GM21423 (cell line): ENCODE data around the gene RGL2.
"Not testable (repeated sequence)": the region's sequence is repeated elsewhere in the genome, so short reads cannot be mapped to it uniquely, and the experiment has no call there.

ENCODE experiments used
- ATAC-seq: cut with Tn5 transposase; IDR thresholded peaks from one replicate; pipeline ENCODE4 v1.9.1; 2021; ENCODE audit warnings: mild to moderate bottlenecking, moderate library complexity; ENCODE audit not compliant: unreplicated experiment

RGL2 gene

GRCh38 chr6:33273924-33274902, 24.5 kb downstream of the RGL2 start:
- ATAC-seq, result no peak

- ATAC-seq, result no peak
These were observed 25.4 kb downstream of the RGL2 start for GRCh38 chr6:33273129-33273923.

- no peak for ATAC-seq
These were observed 26.2 kb downstream of the RGL2 start for GRCh38 chr6:33272275-33273128.

- ATAC-seq, result peak; percentile 78
These were observed 27.1 kb downstream of the RGL2 start, which contains the start of the genes RPS18 and VPS52 for GRCh38 chr6:33271468-33272274. TSS of gene RPS18 (plus strand) at chr6:33272075. CDS start at chr6:33272120, 45 bp downstream. TSS of gene VPS52 (minus strand) at chr6:33271876. CDS start at chr6:33271675, 201 bp downstream.

DNA sequence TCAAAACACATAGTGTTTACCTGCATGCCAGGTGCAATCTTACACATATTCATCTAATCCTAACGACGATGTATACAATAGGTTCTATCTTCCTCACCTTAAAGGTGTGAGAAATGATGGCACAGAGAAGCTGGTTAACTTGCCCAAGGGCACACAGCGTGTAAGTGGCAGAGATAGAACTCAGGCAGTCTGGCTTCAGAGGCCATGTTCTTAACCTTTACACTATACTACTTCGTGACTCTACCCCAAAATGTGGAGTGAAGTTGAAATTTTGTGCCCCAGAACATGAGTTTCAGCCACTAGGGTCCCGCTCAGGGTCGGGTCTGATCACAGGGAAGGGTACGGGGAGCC, 27.6 kb downstream of the RGL2 start:
- no peak for ATAC-seq

- no peak for ATAC-seq
These were observed 34.7 kb downstream of the RGL2 start for GRCh38 chr6:33264015-33264414.

DNA sequence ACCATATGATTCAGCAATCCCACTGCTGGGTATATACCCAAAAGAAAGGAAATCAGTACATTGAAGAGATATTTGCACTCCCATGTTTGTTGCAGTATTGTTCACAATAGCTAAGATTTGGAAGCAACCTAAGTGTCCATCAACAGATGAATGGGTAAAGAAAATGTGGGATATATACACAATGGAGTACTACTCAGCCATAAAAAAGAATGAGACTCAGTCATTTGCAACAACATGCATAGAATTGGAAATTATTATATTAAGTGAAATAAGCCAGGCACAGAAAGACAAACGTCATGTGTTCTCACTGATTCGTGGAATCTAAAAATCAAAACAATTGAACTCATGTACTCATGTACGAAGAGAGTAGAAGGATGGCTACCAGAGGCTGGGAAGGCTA, 36.3 kb downstream of the RGL2 start:
- not testable (repeated sequence) for ATAC-seq

DNA sequence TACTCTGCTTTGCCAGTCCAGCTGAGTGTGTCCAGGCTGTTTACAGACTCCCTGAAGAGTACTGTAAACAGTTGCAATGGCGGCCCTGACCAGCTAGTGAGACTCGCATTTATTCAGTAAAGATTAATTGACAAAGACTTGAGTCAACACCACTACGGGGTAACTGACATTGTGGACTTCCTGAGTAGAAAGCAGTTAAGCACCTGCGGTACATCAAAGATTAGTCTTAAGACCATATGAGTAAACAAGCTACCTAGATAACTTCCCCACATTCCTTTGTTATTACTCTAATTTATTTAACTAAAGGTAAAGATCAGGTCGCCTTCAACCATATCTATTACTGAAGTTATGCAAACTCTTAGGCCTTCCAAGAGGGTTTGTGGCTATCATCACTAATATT, 39.7 kb downstream of the RGL2 start:
- no peak for ATAC-seq

DNA sequence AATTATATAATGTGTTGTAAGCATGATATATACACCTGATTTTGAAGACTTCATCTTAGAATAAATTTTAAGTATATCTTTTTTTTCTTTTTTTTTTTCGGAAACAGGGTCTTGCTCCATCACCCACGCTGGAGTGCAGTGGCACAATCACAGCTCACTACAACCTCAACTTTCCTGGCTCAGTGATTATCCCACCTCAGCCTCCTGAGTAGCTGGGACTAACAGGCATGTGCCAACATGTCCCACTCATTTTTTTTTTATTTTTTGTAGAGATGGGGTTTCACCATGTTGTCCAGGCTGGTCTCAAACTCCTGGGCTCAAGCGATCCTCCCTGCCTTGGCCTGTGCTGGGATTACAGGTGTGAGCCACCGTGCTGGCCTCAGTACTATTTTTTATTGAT, 44.2 kb downstream of the RGL2 start:
- ATAC-seq, result no peak

GRCh38 chr6:33252759-33253158, 46.0 kb downstream of the RGL2 start:
- ATAC-seq, result no peak

GRCh38 chr6:33251395-33252012, 47.2 kb downstream of the RGL2 start:
- no peak for ATAC-seq

DNA sequence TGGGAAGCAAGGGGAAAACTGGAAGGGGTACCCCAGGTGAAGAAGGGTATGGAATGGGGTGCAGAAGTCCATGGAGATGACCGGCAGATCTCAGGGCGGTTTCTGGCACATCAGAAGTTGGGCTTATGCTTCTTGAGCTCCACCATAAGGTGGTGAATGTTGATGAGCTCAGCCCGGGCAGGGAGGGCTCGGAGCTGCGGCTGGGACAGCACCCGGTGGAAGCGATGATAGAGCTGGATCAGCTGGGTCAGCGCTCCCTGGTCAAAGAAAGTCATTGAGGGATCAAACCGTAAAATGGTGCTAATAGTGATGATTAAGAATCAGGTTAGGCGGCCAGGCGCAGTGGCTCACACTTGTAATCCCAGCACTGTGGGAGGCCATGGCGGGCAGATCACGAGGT, 48.0 kb downstream of the RGL2 start:
- no peak for ATAC-seq

GRCh38 chr6:33249732-33250630, 48.8 kb downstream of the RGL2 start:
- ATAC-seq, result no peak

DNA sequence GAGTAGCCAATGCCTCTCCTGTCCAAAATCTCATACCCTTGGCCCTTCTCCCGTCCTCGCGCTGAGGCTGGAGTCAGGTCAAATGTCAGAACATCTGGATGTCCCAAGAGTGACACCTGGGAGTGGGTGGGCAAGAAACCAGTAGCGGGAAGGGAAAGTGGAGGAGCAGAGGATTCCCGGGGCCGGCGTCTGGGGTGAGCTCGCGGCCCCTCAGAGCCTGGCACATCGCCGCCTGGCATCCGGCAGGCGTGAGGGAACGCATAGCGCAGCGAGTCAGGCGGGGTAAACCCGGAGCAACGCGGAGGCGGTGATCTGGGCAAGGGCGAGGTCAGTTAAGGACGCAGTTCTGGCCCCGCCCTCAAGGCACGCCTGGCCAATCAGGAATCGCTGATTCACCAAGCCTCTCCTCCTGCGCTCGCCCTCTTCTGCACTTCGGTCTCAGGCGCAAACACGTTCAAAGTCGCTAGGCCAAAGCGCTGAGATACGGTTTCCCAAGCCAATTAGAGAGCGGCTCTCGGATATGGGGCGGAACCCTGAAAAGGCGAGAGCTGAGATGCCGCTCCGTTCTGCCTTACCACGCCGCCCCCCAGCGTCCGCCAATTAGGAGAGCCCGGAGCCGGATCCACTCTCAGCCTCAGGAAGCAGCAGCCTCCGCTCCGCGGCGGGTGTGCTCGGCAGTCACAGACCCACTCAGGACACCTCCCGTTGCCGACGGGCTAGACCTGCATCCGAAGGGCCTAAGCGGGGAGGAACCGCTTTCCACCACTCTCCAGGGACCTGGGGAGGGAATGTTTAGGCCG, 49.6 kb downstream of the RGL2 start:
- peak; percentile 86 for ATAC-seq

GRCh38 chr6:33248643-33248931, 50.2 kb downstream of the RGL2 start:
- peak; percentile 2 for ATAC-seq

- ATAC-seq, result peak; percentile 44
These were observed 50.6 kb downstream of the RGL2 start for GRCh38 chr6:33247977-33248642.

DNA sequence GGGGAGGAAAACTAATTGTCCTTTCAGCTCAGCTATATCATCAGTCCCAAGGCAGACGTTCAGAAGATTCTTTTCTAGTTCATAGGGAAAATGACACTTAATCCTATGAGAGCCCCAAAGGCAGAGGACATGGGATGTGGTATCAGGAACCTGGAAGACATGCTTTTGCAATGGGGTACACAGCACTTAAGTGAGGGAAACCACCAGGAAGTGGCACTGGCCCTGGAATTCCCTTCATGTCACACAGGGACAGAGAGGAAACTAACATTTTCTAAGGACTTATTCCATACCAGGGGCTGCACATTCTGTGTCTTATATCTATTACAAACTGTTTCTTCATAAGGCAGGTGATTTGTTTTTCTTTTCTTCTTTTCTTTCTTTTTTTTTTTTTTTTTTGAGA, 55.3 kb downstream of the RGL2 start:
- no peak for ATAC-seq
